LNCAP (cell line): Measurements from ENCODE around the gene INF2.

Experiments
- TF ChIP-seq, protein P1 (sequence below): fragments of 450-650 bp; IDR thresholded peaks from 2 replicates; pipeline ENCODE4 v1.5.1; 2017; ENCODE audit warnings: mild to moderate bottlenecking

INF2 gene

DNA sequence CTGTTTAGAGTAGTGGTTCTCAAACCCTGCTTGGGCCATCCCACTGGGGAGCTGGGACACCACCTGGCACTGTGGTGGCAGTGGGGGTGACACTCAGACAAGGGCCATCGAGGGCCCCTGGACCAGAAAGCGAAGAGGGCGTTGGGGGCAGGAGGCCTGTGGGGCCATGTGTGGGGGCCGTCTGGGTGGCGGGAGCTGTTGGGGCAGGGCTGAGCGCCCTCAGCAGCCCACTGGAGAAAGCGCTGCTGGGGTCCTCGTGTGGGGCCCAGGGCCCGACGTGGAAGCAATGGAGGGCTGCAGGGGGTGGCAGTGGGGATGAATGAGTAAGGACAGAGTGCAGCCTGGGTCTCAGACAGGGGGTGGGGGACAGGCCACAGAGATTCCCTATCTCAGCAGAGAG is 28.7 kb downstream of the INF2 start:
- TF ChIP-seq, protein P1, sequence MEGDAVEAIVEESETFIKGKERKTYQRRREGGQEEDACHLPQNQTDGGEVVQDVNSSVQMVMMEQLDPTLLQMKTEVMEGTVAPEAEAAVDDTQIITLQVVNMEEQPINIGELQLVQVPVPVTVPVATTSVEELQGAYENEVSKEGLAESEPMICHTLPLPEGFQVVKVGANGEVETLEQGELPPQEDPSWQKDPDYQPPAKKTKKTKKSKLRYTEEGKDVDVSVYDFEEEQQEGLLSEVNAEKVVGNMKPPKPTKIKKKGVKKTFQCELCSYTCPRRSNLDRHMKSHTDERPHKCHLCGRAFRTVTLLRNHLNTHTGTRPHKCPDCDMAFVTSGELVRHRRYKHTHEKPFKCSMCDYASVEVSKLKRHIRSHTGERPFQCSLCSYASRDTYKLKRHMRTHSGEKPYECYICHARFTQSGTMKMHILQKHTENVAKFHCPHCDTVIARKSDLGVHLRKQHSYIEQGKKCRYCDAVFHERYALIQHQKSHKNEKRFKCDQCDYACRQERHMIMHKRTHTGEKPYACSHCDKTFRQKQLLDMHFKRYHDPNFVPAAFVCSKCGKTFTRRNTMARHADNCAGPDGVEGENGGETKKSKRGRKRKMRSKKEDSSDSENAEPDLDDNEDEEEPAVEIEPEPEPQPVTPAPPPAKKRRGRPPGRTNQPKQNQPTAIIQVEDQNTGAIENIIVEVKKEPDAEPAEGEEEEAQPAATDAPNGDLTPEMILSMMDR, result no peak

DNA sequence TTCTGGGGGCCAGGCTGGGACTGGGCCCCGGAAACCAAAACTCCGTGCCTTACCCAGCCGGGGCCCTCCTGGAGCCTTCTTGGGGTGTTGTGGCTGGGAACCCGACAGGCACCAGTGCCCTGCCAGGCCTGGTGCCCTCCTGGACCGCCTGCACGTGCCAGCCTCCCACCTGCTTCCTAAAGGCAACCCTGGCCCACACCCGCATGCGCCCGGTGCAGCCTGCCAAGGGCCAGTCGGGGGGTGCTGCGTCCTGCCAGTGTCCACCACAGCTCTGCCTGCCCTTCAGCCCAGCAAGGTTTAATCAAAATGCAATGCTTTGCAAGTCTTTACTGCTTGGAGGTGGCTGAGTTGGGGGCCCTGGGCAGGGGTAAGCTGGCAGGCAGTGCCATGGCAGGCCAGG is 29.5 kb downstream of the INF2 start:
- TF ChIP-seq, protein P1, result no peak

DNA sequence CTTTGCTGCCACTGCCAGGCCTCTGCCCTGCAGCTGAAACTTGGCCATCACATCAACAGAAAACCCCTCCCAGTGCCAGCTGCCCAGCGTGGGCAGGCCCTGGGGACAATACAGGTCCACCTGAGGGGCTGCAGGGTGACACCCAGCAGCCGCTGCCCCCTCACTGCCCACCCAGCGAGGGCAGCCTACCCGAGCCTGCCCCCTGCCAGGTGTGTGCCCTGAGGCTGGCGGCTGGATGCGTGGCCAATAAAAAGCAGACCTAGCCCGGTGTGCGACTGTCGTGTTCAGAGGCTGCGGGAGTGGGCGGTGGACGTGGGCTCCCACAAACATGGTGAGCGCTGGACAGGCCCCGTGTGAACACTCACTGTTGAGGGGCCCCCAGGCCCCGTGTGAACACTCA is 29.9 kb downstream of the INF2 start:
- TF ChIP-seq, protein P1, result no peak

DNA sequence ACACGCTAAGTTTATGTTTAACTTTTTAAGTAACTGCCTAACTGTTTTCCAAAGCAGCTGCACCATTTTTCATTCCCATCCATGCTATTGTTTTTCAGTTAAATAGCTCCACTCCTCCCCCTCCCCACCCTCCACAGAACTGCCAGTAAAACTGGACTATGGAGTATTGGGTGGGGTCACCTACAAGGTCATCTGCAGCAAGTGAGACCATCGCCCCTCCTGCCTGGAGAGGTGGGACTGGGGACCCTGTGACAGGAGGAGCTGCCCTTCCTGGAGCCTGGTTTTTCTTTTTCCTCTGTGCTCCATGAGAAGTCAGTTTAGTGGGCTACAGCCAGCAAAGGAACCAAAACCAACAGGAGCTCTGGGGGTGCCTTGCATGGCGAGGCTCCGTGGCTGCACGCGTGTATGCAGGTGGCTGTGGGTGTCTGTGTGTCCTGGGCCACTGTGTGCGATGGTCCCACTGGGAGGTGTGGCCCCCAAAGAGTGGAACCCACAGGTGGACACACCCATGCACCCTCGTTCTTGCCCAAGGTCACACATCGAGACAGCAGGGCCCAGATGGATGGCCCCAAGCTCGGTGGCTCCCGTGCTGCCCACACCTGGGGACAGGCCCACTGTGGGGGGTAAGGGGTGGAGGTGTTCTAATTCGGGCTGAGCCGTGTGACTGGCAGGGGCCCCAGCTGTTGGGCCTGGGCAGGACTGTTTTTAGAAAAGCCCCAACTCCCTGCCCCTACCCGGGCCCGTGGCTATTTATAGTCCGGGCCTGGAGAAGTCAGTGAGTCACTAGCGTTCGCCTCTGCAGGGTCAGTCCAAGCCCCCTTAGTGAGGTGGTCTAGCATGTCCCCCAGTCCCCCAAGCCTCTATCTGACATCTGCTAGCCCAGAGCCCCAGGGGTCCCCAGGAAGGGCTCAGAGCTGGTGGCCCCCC is 32.4 kb downstream of the INF2 start:
- TF ChIP-seq, protein P1, result no peak

DNA sequence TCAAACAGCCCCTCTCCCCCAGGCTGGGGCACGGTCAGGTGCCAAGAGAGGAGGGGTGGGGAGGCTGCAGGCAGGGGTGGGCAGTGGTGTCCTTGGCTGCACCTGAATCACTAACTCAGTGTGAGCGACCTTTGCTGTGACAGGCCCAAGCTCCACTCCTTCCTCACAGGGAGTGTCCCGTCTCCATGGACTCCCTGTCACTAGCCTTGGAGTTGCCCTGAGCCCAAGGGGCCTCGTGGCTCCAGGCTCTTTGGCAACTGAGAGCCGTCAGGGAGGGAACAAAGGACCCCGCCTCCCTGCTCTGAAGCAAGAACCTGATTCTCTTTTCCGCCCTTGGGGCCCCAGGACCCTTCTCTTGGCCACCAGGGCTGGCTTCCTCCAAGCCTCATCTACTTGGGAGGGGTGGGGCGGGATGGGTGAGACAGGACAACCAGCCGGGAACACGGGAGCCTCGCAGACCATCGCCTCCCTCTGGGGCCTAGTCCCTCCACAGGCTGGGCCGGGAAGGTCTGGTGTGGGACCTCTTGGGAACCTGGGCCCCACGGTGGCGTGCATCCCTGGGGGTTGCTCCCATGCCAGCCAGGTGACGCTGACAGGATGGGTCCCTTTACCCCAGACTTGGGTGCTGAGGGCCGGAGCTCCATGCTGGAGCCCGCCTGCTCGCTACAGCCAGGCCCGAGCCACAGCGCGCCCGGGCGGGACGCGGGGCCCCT is 33.7 kb downstream of the INF2 start:
- TF ChIP-seq, protein P1, result no peak

DNA sequence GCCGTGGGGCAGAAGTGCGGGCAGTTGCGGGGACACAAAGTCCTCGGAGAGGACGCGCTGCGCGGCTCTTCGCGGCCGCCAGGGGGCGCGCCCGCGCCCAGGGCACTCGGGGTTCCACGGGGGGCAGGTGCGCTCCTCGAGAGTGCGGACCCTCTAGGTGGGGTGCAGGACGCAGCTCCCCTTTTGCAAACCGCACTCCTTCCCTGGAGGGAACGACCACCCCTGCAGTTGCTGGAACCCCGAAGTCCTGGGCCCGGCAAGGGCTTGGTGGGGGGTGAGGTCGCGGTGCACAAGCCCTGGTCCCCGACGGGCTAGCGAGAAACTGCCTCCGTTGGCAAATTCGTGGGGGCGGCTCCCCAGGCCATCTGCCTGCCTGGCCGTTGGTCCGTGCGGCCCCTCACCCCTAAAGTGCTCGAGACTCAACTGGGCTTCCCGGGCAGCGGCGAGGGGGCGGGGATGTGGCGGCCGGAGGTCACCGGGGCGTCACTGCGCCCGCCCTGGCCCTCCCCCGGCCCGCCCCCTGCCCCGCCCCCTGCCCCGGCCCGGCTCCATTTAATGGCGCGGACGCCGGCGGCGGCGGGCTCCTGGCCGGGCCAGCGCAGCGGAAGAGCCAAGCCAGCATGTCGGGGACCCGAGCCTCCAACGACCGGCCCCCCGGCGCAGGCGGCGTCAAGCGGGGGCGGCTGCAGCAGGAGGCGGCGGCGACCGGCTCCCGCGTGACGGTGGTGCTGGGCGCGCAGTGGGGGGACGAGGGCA is 34.4 kb downstream of the INF2 start, which contains the start of gene ADSS1:
Gene ADSS1 (plus strand): TSS at position 579 of the 756 bp plus-strand sequence. CDS start 42 bp downstream, at position 621.
- TF ChIP-seq, protein P1, result peak; percentile 99

DNA sequence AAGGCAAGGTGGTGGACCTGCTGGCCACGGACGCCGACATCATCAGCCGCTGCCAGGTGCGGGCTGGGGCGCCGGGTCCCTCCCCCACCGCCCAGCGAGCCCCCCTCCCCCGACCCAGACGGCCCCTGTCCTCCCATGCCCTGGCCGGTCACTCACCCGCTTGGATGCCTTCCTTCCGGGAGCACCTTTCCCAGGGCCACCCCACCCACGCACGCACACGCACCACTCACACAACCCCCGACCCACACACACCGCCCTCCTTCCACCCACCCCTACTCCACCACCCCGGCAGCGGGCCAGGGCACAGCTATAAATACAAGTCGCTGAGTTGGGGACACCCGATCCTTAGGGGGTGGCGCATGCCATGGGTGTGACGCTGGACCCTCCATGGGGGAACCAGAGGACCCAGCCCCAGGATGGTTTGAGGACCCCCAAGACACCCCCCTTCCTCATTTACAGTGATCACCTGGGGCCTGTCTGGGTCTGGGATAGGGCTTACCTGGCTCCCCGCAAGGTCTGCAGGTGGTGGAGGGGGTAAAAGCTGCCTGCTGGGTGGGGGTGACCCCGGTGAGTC is 35.1 kb downstream of the INF2 start:
- TF ChIP-seq, protein P1, result no peak
